Body of pancreas (tissue), 4 donors: ENCODE measurements around the gene ADGRL4.

Experiments used
- CTCF ChIP-seq, 7 experiments: fragments of 450-650 bp in 4 of 7; fragments of 200-600 bp in 3 of 7; sonication (generic) in 3 of 7; IDR thresholded peaks; one replicate each; pipeline ENCODE4 v1.5.1; 2016 to 2019; ENCODE audit warnings: antibody characterized with exemption in 7 of 7
- POLR2A ChIP-seq, 3 donors: fragments of 450-650 bp; IDR thresholded peaks; one replicate each; pipeline ENCODE4 v1.6.1; 2016; ENCODE audit warnings: antibody characterized with exemption in 3 of 3, mild to moderate bottlenecking in 2 of 3

- TF ChIP-seq CTCF (IDR thresholded peaks at IDR 0.05): no peak
- no peak for TF ChIP-seq POLR2A (IDR thresholded peaks at IDR 0.05)
These were observed 585 bp downstream of the ADGRL4 start for GRCh38 chr1:79005945-79006344.
